Kidney (tissue), 14 donors: ENCODE data around the gene GRM2. TPM values are rescaled to one million over a fixed set of nuclear protein-coding genes. Genes with fewer than 3 reads are reported as not detected.

Source experiments
- DNase-seq, 5 donors: peaks; one replicate each; pipeline ENCODE4 v3.0.0-alpha.2; 2013 to 2020
- FAIRE-seq: peaks from 2 replicates; lab custom pipeline; 2012; peaks lifted over from hg19 to GRCh38; lab: Jason Lieb, UNC
- H3K27ac ChIP-seq, 2 donors: one replicate each; pipeline ENCODE4 v1.7.0; 2013; ENCODE audit warnings: low read depth in 2 of 2, low read length in 2 of 2, inconsistent platforms in 1 of 2
- H3K27me3 ChIP-seq: one replicate; pipeline ENCODE4 v1.7.1; 2013; ENCODE audit warnings: low read length, inconsistent platforms; ENCODE audit not compliant: control insufficient read depth, insufficient read depth
- H3K36me3 ChIP-seq, 3 donors: one replicate each; pipeline versions ENCODE4 v1.7.0 to v1.7.1; 2013; ENCODE audit warnings: low read length in 3 of 3, control low read depth in 1 of 3, inconsistent platforms in 1 of 3; ENCODE audit not compliant: insufficient read depth in 3 of 3, control insufficient read depth in 2 of 3
- H3K4me1 ChIP-seq, 3 donors: one replicate each; pipeline versions ENCODE4 v1.7.0 to v1.7.1; 2013; ENCODE audit warnings: low read length in 3 of 3, inconsistent platforms in 1 of 3, low read depth in 1 of 3; ENCODE audit not compliant: control insufficient read depth in 2 of 3, insufficient read depth in 2 of 3
- H3K4me3 ChIP-seq, 3 donors: one replicate each; pipeline versions ENCODE4 v1.7.0 to v1.8.1; 2013; ENCODE audit warnings: low read length in 3 of 3, control low read depth in 1 of 3, inconsistent platforms in 1 of 3
- H3K9ac ChIP-seq, 3 donors: one replicate each; pipeline versions ENCODE4 v1.7.0 to v1.7.1; 2013; ENCODE audit warnings: low read length in 3 of 3, control low read depth in 1 of 3, inconsistent platforms in 1 of 3
- H3K9me3 ChIP-seq, 3 donors: one replicate each; pipeline versions ENCODE4 v1.7.0 to v1.7.1; 2013; ENCODE audit warnings: low read length in 3 of 3, control low read depth in 1 of 3, inconsistent platforms in 1 of 3; ENCODE audit not compliant: control insufficient read depth in 2 of 3, insufficient read depth in 1 of 3
- intact Hi-C: fragments of 100-400 bp; cut with DNase I; formaldehyde crosslinking; loops from one replicate; pipeline ENCODE4 v1.11.1; 2022
- polyA plus RNA-seq: library from polyadenylated mRNA; stranded (reverse); fragments of 350-450 nt; fragmentation: Illumina TruSeq; extraction: RNeasy Lipid Tissue Mini Kit (QIAGEN cat#74804); gene quantifications from one replicate; pipeline ENCODE4 v1.2.3, GENCODE V29; 2014; ENCODE audit warnings: low read depth, low replicate concordance; ENCODE audit not compliant: insufficient read depth
- total RNA-seq: library from RNA; stranded (reverse); fragmentation: NEBNext Ultra II Directional; extraction: Animal tissue kit (Norgen Biotek cat#: 25700); gene quantifications from one replicate; pipeline ENCODE4 v1.2.1, GENCODE V29; 2021
- TF ChIP-seq, protein P1 (sequence below): IDR thresholded peaks from 3 replicates; pipeline ENCODE4 v1.5.1; 2012; ENCODE audit warnings: mild to moderate bottlenecking, moderate library complexity, borderline replicate concordance; ENCODE audit not compliant: insufficient read depth; ENCODE audit errors: extremely low read depth
- donor health status: control.
- donor health status: control.
- donor health status: control.
- donor health status: control.
- donor health status: control.
- donor health status: DM: yes; HTN: yes; CAD: no.
- donor health status: Normal renal cell carcinoma (clear cell type).

Gene GRM2
- total and polyA plus RNA-seq, 2 donors from 2014 or later = 0.57 TPM; not detected in 1

DNA sequence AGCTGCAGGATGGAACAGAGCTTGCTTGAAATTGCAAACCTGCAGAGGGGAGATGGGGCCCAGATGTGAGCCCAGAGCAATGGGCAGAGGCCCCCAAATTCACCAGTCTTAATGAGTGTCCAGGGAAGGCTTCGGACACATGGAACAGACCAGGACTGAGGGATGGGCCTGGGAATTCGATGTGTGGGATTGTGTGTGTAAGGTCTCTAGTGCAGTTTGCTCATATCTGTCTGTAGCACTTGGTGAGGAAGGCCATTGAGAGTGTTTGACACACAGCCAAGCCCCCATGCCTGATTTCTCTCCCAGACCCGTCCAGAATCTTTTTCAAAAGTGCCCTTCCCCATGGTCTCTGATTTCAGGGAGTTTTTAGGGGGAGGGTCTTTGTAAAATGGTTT lies 18.7 kb upstream of the GRM2 start:
- peaks cover 0 to 37% (median 31%) of the 10 kb centered on the region in 3 donors for H3K36me3 ChIP-seq
- no peak overlapping the region for H3K27ac ChIP-seq
- H3K9me3 ChIP-seq = no peaks in the 10 kb centered on the region
- H3K27me3 ChIP-seq = no peaks in the 10 kb centered on the region
- intact Hi-C loops = no loop called here
- H3K4me3 ChIP-seq = no peak overlapping the region
- H3K4me1 ChIP-seq = peaks cover 0 to 28% (median 16%) of the 10 kb centered on the region in 3 donors
- DNase-seq (no peak), FAIRE-seq (no peak)
- TF ChIP-seq, protein P1, sequence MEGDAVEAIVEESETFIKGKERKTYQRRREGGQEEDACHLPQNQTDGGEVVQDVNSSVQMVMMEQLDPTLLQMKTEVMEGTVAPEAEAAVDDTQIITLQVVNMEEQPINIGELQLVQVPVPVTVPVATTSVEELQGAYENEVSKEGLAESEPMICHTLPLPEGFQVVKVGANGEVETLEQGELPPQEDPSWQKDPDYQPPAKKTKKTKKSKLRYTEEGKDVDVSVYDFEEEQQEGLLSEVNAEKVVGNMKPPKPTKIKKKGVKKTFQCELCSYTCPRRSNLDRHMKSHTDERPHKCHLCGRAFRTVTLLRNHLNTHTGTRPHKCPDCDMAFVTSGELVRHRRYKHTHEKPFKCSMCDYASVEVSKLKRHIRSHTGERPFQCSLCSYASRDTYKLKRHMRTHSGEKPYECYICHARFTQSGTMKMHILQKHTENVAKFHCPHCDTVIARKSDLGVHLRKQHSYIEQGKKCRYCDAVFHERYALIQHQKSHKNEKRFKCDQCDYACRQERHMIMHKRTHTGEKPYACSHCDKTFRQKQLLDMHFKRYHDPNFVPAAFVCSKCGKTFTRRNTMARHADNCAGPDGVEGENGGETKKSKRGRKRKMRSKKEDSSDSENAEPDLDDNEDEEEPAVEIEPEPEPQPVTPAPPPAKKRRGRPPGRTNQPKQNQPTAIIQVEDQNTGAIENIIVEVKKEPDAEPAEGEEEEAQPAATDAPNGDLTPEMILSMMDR = no peak
- no peak overlapping the region for H3K9ac ChIP-seq

DNA sequence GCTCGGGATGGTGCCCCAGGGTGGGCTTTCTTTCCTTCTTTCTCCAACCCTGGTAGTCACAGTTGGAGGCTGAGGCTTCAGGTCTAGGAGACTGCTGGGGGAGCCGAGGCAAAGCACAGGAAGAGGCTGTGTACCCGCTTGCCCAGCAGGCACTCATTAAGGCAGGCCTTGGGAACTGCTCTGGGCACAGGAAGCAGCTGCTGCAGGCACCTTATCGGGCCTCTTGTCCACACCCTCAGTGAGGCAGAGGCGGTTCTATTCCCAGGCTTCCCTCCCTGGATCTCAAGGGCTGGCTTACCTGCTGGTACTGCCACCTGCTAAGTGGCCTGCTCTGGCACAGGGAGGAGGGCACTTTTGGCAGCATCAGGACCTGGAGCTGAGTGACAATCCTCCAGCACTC lies 15.8 kb upstream of the GRM2 start:
- TF ChIP-seq, protein P1 = no peak
- DNase-seq (no peak), FAIRE-seq (no peak)
- Histone ChIP-seq H3K9ac (no peak overlapping the region), H3K27ac (no peak overlapping the region), H3K4me3 (no peak overlapping the region), H3K9me3 (no peaks in the 10 kb centered on the region), H3K36me3 (peaks cover 0 to 29% (median 24%) of the 10 kb centered on the region in 3 donors), H3K27me3 (no peaks in the 10 kb centered on the region), H3K4me1 (peaks cover 0 to 11% (median 9%) of the 10 kb centered on the region in 3 donors)
- intact Hi-C loops = no loop called here

DNA sequence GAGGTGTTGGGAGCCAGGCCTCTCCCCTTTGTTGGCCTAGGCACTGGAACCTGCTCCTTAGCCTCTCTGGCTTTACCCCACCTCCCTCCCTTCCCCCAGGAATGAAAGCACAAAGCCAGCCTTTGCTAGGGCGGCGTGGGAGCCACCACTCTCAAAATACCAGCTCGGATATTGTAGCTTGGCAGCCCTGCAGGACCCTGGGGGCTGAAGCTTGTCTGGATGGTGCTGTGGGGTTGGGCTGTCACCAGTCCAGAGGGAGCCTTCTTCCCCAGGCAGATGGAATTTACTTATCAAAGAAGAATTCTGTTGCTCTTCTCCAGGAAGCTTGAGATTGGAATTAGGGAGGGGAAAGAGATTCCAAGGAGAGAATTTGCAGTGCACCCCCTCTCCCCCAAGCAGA lies 14.9 kb upstream of the GRM2 start:
- intact Hi-C loops = no loop called here
- no peak for FAIRE-seq
- TF ChIP-seq, protein P1 = no peak
- Histone ChIP-seq H3K4me1 (peaks cover 0 to 10% (median 5%) of the 10 kb centered on the region in 3 donors), H3K4me3 (no peak overlapping the region), H3K9me3 (no peaks in the 10 kb centered on the region), H3K27ac (no peak overlapping the region), H3K9ac (no peak overlapping the region), H3K27me3 (no peaks in the 10 kb centered on the region), H3K36me3 (peaks cover 0 to 35% (median 23%) of the 10 kb centered on the region in 3 donors)
- no peak for DNase-seq

DNA sequence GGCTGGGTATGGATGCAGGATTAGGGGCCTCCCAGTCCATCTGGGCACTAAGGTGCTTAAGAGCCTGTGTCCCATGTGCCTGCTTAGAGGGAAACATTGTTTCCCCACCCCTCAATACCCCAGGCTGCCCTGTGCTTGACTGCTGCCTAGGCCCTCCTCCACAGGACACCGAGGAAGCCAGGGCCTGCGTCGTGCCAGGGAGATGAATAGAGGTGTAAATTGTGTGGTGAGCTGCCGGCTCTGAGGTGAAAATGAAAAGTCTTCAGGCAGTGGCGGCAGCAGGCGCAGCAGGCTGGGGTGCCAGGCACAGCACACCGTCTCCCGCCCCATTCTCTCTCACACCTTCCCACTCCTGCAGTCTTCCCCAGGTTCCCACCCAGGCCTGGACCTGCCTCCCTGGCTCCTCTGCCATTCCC lies 13.9 kb upstream of the GRM2 start:
- intact Hi-C loops = no loop called here

More for the DNA sequence above, 13.9 kb upstream of the GRM2 start:
- no peaks in the 10 kb centered on the region for H3K9me3 ChIP-seq
- TF ChIP-seq, protein P1 = no peak
- FAIRE-seq (no peak), DNase-seq (no peak)
- no peak overlapping the region for H3K27ac ChIP-seq
- peaks cover 0 to 4% (median 0%) of the 10 kb centered on the region in 3 donors for H3K4me1 ChIP-seq
- no peak overlapping the region for H3K9ac ChIP-seq
- no peaks in the 10 kb centered on the region for H3K27me3 ChIP-seq
- no peak overlapping the region for H3K4me3 ChIP-seq
- H3K36me3 ChIP-seq = peaks cover 0 to 40% (median 29%) of the 10 kb centered on the region in 3 donors
